GM12878 (cell line): ENCODE results near the gene CFAP92. TPM values are rescaled to one million over a fixed set of nuclear protein-coding genes. Genes with fewer than 3 reads are reported as not detected.
"Not testable (repeated sequence)": the region's sequence is repeated elsewhere in the genome, so short reads cannot be mapped to it uniquely, and the experiment has no call there.

ENCODE experiments used
- ATAC-seq: fragments of 200-7000 bp; cut with Tn5 transposase; 3 replicates; pipeline ENCODE4 v1.9.1; 2020; ENCODE audit warnings: mild to moderate bottlenecking, moderate library complexity
- BruUV-seq: library from RNA; stranded (reverse); fragments of 400-500 nt; replicated peaks from 2 replicates; lab custom pipeline; 2021; lab: Mats Ljungman, UMichigan
- CTCF ChIA-PET: fragments of 300-600 bp; sonication (Branson Sonifier 250); formaldehyde crosslinking; extraction: SDS; loops from one replicate; lab custom pipeline; 2021; ENCODE audit warnings: inconsistent platforms; lab: Yijun Ruan, JAX
- POLR2A ChIA-PET: fragments of 350-600 bp; formaldehyde crosslinking; extraction: SDS; loops from one replicate; lab custom pipeline; 2021; ENCODE audit warnings: inconsistent platforms; lab: Charles Lee
- RAD21 ChIA-PET: fragments of 300-600 bp; sonication (Branson Sonifier 250); formaldehyde crosslinking; loops from one replicate; lab custom pipeline; 2023; ENCODE audit warnings: antibody characterized with exemption; ENCODE audit not compliant: unreplicated experiment; lab: Charles Lee
- SMC1A ChIA-PET: fragments of 300-600 bp; sonication (Branson Sonifier 250); formaldehyde crosslinking; loops from one replicate; lab custom pipeline; 2023; ENCODE audit not compliant: unreplicated experiment, uncharacterized antibody; lab: Charles Lee
- DNase-seq: peaks from one replicate; pipeline ENCODE4 v3.0.0-alpha.2; 2011; ENCODE audit warnings: low read depth, low spot score
- FAIRE-seq: peaks from 3 replicates; lab custom pipeline; 2011; peaks lifted over from hg19 to GRCh38; lab: Jason Lieb, UNC
- H2AFZ ChIP-seq: 2 replicates; pipeline ENCODE4 v1.6.0; 2011; ENCODE audit warnings: low read depth, low read length, control low read depth; ENCODE audit not compliant: control insufficient read depth
- H3K27ac ChIP-seq: 2 replicates; pipeline ENCODE4 v1.5.1; 2011; ENCODE audit warnings: control low read depth; ENCODE audit not compliant: control insufficient read depth, insufficient read depth
- H3K27me3 ChIP-seq, 2 experiments: replicated peaks in 1 of 2; 2 replicates each; pipeline versions ENCODE4 v1.6.0 to v1.6.1; 2011; ENCODE audit warnings: low read length in 1 of 2; ENCODE audit not compliant: control insufficient read depth in 2 of 2, insufficient read depth in 2 of 2
- H3K36me3 ChIP-seq, 2 experiments: 2 replicates each; pipeline ENCODE4 v1.5.1; 2011; ENCODE audit warnings: low read length in 1 of 2; ENCODE audit not compliant: control insufficient read depth in 2 of 2, insufficient read depth in 2 of 2
- H3K4me1 ChIP-seq: 2 replicates; pipeline ENCODE4 v1.6.1; 2011; ENCODE audit warnings: mild to moderate bottlenecking, low read length, moderate library complexity, mixed read lengths; ENCODE audit not compliant: control insufficient read depth, insufficient read depth
- H3K4me2 ChIP-seq: 2 replicates; pipeline ENCODE4 v1.6.0; 2011; ENCODE audit warnings: control low read depth; ENCODE audit not compliant: control insufficient read depth, insufficient read depth
- H3K4me3 ChIP-seq: fragments of 200-600 bp; sonication (generic); 2 replicates; pipeline ENCODE4 v1.5.1; 2016
- H3K79me2 ChIP-seq: 2 replicates; pipeline ENCODE4 v1.6.0; 2011; ENCODE audit warnings: low read length; ENCODE audit not compliant: control insufficient read depth, insufficient read depth
- H3K9ac ChIP-seq: 2 replicates; pipeline ENCODE4 v1.8.0; 2011; ENCODE audit warnings: low read length, control low read depth, mixed read lengths; ENCODE audit not compliant: control insufficient read depth, insufficient read depth
- H3K9me3 ChIP-seq: replicated peaks from 3 replicates; pipeline ENCODE4 v1.5.1; 2011; ENCODE audit warnings: mild to moderate bottlenecking, low read length; ENCODE audit not compliant: control insufficient read depth, insufficient read depth
- H4K20me1 ChIP-seq: 2 replicates; pipeline ENCODE4 v1.6.0; 2011; ENCODE audit not compliant: control insufficient read depth, insufficient read depth
- E2F4 ChIP-seq: IDR thresholded peaks from 2 replicates; pipeline ENCODE4 v1.6.1; 2012; ENCODE audit warnings: low read depth, low read length, improper control_type of control experiment
- WGBS: methylation state at CpG from one replicate; pipeline ENCODE4 v1.1.6; 2016; ENCODE audit warnings: low lambda C conversion rate; ENCODE audit not compliant: insufficient replicate concordance, insufficient coverage; ENCODE audit errors: missing lambda C conversion rate; 5-methylcytosine and 5-hydroxymethylcytosine counted together
- in situ Hi-C: fragments of 300-500 bp; cut with MboI; formaldehyde crosslinking; loops from 9 replicates; pipeline ENCODE4 v1.14.3; 2018; ENCODE audit warnings: mixed read lengths
- intact Hi-C: fragments of 100-400 bp; cut with micrococcal nuclease; formaldehyde crosslinking; loops from one replicate; pipeline ENCODE4 v1.14.2; 2022; ENCODE audit not compliant: unreplicated experiment
- polyA plus RNA-seq, 11 experiments: library from polyadenylated mRNA; depleted of rRNA in 4 of 11; unstranded in 6 of 11; stranded (reverse) in 5 of 11; fragments of >200 nt; fragmentation: Nextera tagmentation in 4 of 11; fragmentation: Illumina TruSeq in 1 of 11; extraction: Ambion mirVana in 4 of 11; extraction: Trizol in 1 of 11; gene quantifications; 1 replicate in 1 of 11; 2 replicates in 10 of 11; pipeline versions ENCODE4 v1.2.1 to v1.2.3, GENCODE V29; 2011 to 2016; ENCODE audit warnings: inconsistent platforms in 2 of 11, missing spikeins in 2 of 11, low read depth in 1 of 11
- total RNA-seq, 4 experiments: library from RNA; depleted of rRNA in 3 of 4; stranded (reverse); fragments of >200 nt in 3 of 4; fragmentation: Illumina TruSeq in 1 of 4; extraction: Trizol in 1 of 4; gene quantifications; 2 replicates each; pipeline versions ENCODE4 v1.2.1 to v1.2.3, GENCODE V29; 2013 to 2021

Gene CFAP92
- total and polyA plus RNA-seq, 10 of the 15 experiments (the other 5 are each of a cell fraction or from before 2014, with no cell fraction given): 0.05 to 0.52 (median 0.14) TPM; not detected in 7

- Histone ChIP-seq H4K20me1 (no peaks in the 10 kb centered on the region), H3K27ac (no peak overlapping the region), H3K9ac (no peak overlapping the region), H3K4me1 (no peaks in the 10 kb centered on the region), H3K9me3 (peaks cover 4% of the 10 kb centered on the region; the same call in 1 of the 3 replicates), H2AFZ (no peak overlapping the region), H3K79me2 (no peaks in the 10 kb centered on the region), H3K4me3 (no peak overlapping the region), H3K27me3 (peaks cover 0 to 2% of the 10 kb centered on the region in 2 experiments; a peak in 2 of 4 replicates), H3K4me2 (no peak overlapping the region), H3K36me3 (no peaks in the 10 kb centered on the region)
- RAD21 ChIA-PET: no interaction called here
- no TSS peak for BruUV-seq
- 71% methylated on average over 3 of the region's 3 CpGs for WGBS
- intact Hi-C loops: no loop called here
- FAIRE-seq (no peak), ATAC-seq (no peak), DNase-seq (no peak)
- TF ChIP-seq E2F4: no peak
- CTCF ChIA-PET: no interaction called here
- in situ Hi-C loops: no loop called here
- POLR2A ChIA-PET: no interaction called here
- SMC1A ChIA-PET: no interaction called here
These were observed 64.5 kb downstream of the CFAP92 start for GRCh38 chr3:128929364-128929763.

GRCh38 chr3:128923986-128924385 lies 69.9 kb downstream of the CFAP92 start:
- H3K4me2 ChIP-seq, BruUV-seq, FAIRE-seq, H3K79me2 ChIP-seq, DNase-seq, H3K27ac ChIP-seq, H3K36me3 ChIP-seq, H3K4me1 ChIP-seq, SMC1A ChIA-PET, H3K9me3 ChIP-seq, intact Hi-C loops, in situ Hi-C loops, H3K9ac ChIP-seq, ATAC-seq, RAD21 ChIA-PET, H2AFZ ChIP-seq, H3K4me3 ChIP-seq, H4K20me1 ChIP-seq, H3K27me3 ChIP-seq: not testable (repeated sequence)
- POLR2A ChIA-PET: interaction anchor here (0.9 kb wide), 1 partner anchor 10 kb away, joined by 3 read pairs; no protein-coding TSS in a partner anchor
- 97% methylated on average over 6 of the region's 6 CpGs for WGBS
- CTCF ChIA-PET: interaction anchor here (1.4 kb wide), 1 partner anchor 46 kb away, joined by 3 read pairs; no protein-coding TSS in a partner anchor
